Upper lobe of right lung (tissue), 1 donor: ENCODE measurements around the gene SLC48A1. TPM values are rescaled to one million over a fixed set of nuclear protein-coding genes. Genes with fewer than 3 reads are reported as not detected.

Experiments used
- ATAC-seq: fragments of 200-7000 bp; cut with Tn5 transposase; one replicate; pipeline ENCODE4 v1.9.1; 2020; ENCODE audit warnings: mild to moderate bottlenecking, moderate library complexity
- DNase-seq: peaks from one replicate; pipeline ENCODE4 v3.0.0-alpha.2; 2020
- H3K27ac ChIP-seq: fragments of 200-600 bp; one replicate; pipeline ENCODE4 v1.8.0; 2022
- H3K27me3 ChIP-seq: fragments of 200-600 bp; one replicate; pipeline ENCODE4 v1.8.0; 2022; ENCODE audit warnings: mild to moderate bottlenecking
- H3K36me3 ChIP-seq: fragments of 200-600 bp; one replicate; pipeline ENCODE4 v1.8.0; 2022
- H3K4me1 ChIP-seq: fragments of 200-600 bp; one replicate; pipeline ENCODE4 v1.8.0; 2022
- H3K4me3 ChIP-seq: fragments of 200-600 bp; one replicate; pipeline ENCODE4 v1.8.0; 2022; ENCODE audit warnings: mild to moderate bottlenecking
- H3K9me3 ChIP-seq: fragments of 200-600 bp; one replicate; pipeline ENCODE4 v1.8.0; 2022
- intact Hi-C: fragments of 100-400 bp; cut with DNase I; formaldehyde crosslinking; loops from one replicate; pipeline ENCODE4 v1.11.0; 2022
- total RNA-seq: library from RNA; stranded (reverse); fragmentation: NEBNext Ultra II Directional; extraction: Animal tissue kit (Norgen Biotek cat#: 25700); gene quantifications from one replicate; pipeline ENCODE4 v1.2.1, GENCODE V29; 2021
- TF ChIP-seq, protein P1 (sequence below): fragments of 200-600 bp; IDR thresholded peaks from one replicate; pipeline ENCODE4 v1.8.0; 2022; ENCODE audit warnings: antibody characterized with exemption
- donor health status: DM: no; HTN: yes; CAD: no; lungs with severe emphysema.

The SLC48A1 gene
- total RNA-seq, 1 donor from 2014 or later, result 40.9 TPM

DNA sequence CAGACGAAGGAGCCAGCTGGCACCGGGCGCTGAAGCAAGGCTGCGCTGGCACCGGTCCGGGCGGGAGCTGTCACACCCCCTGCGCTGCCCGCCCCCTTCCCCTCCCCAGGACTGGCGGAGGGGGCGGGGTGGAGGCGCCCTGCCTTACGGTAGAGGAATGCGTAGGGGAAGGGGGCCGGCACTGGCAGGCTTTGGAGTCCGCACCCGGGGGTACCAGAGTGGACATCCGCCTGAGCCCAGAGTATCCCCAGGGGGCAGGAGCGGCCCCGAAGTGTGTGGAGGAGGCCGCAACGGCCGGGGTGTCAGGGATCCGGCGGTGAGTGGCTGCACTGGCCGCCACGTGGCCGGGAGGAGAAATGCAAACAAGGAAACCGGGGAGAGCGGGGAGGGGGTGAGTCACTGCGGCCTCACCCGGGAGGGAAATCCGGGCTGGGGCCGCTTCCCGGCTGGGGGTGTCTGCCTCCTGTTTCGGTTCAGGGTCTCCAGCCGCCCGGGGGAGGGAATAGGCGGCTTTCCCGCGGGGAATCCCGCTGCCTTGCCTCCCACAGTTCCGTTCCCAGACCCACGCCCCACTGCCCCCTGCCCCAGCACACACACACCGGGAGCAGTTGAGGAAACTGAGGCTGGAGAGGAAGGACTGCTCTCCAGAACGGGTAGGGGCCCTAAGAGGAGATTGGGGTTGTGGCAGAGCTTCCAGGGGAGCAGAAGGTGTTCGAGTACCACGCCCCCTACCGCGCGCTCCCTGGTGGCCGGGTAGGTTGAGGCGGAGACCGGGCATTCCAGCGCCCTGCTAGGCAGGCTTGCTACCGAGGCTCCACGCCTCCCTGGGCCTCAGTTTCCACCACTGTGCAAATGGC lies 14.0 kb upstream of the SLC48A1 start, which contains the start of gene RAPGEF3:
RAPGEF3 (minus strand) TSS at position 47 of the 857 bp plus-strand sequence. CDS start 324 bp downstream, outside the sequence.
- Histone ChIP-seq H3K4me3 (peak within 1 kb of the TSS; percentile 67), H3K36me3 (no peaks in the 10 kb centered on the region), H3K27me3 (no peaks in the 10 kb centered on the region), H3K9me3 (no peaks in the 10 kb centered on the region), H3K4me1 (peaks cover 44% of the 10 kb centered on the region), H3K27ac (peak within 1 kb of the TSS; percentile 78)
- intact Hi-C loops, result no loop called here
- peak; percentile 94 for DNase-seq
- TF ChIP-seq, protein P1, sequence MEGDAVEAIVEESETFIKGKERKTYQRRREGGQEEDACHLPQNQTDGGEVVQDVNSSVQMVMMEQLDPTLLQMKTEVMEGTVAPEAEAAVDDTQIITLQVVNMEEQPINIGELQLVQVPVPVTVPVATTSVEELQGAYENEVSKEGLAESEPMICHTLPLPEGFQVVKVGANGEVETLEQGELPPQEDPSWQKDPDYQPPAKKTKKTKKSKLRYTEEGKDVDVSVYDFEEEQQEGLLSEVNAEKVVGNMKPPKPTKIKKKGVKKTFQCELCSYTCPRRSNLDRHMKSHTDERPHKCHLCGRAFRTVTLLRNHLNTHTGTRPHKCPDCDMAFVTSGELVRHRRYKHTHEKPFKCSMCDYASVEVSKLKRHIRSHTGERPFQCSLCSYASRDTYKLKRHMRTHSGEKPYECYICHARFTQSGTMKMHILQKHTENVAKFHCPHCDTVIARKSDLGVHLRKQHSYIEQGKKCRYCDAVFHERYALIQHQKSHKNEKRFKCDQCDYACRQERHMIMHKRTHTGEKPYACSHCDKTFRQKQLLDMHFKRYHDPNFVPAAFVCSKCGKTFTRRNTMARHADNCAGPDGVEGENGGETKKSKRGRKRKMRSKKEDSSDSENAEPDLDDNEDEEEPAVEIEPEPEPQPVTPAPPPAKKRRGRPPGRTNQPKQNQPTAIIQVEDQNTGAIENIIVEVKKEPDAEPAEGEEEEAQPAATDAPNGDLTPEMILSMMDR, result peak; percentile 53
- peak; percentile 90 for ATAC-seq

DNA sequence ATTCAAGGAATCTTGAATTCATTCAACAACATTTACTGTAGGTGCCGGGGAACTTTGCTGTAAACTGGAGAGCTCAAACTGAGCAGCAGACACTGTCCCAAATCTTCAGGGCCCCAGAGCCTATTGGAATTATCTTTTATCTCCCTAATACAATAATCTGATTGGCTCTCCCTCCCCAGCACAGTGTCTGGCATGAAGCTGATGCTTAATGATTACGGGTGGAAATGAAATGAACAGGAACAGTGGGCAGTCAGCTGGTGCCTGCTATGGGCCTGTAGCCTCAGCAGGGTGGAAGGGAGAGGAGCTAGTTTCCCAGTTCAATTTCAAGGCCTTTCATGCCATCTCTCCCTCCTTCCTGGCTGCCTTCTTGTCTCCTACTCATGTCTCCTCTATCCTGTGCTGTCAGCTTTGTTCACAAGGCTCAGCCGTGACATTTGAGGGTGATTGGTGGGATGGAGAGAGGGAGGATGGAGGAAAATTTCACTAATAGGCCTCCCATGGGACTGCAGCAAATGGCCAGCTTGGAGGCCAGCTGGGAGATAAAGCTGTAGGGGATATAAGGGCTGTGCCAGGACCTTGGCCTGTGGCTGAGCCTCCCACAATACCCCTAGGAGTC lies 10.1 kb upstream of the SLC48A1 start:
- Histone ChIP-seq H3K36me3 (no peaks in the 10 kb centered on the region), H3K27me3 (no peaks in the 10 kb centered on the region), H3K4me3 (no peak overlapping the region), H3K4me1 (peaks cover 16% of the 10 kb centered on the region), H3K27ac (no peak overlapping the region), H3K9me3 (no peaks in the 10 kb centered on the region)
- intact Hi-C loops, result no loop called here
- no peak for DNase-seq
- ATAC-seq, result no peak
- TF ChIP-seq, protein P1, result no peak

DNA sequence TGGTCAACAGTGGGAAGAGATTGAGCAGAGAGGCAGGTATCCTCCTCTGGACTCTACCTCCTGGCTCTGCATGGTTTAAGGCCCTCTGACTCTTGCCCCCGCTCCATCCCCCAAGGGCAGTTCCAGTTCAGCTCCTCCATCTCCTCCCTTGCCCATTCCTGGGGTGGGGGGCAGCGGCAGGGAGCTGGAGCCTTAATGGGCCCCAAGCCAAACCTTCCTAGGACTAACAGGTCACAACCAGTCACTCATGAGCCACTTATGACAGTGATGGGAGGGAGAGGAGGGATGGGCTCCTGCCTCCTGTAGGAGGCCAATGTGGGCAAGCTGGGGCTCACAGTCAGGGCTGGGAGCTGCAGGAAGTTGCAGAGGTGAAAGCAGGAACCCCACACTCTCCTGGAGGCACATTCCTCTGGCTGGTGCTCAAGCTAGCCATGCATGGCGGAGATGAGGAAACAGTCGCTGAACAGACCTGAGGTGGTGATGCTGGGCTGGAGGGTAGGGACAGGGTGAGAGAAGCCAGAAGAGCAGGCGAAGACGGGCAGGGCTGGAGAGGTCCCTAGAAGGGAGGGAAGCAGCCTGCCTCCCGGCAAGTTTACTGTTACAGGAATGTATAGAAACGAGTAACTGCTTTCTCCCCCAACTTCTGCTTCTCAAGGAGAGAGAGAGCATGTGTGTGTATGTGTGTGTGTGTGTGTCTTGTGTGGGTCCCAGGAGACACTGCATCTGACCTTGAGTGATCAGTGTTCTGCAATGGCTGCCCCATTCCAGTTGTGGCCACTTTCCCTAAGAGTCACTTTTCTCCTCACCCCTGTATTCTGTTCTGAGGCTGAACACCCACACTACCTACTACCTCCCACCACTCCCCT lies 9.3 kb upstream of the SLC48A1 start:
- TF ChIP-seq, protein P1, result no peak
- Histone ChIP-seq H3K36me3 (no peaks in the 10 kb centered on the region), H3K27me3 (no peaks in the 10 kb centered on the region), H3K9me3 (no peaks in the 10 kb centered on the region), H3K4me1 (peaks cover 9% of the 10 kb centered on the region), H3K4me3 (no peak overlapping the region), H3K27ac (no peak overlapping the region)
- intact Hi-C loops, result no loop called here
- DNase-seq (no peak), ATAC-seq (no peak)

DNA sequence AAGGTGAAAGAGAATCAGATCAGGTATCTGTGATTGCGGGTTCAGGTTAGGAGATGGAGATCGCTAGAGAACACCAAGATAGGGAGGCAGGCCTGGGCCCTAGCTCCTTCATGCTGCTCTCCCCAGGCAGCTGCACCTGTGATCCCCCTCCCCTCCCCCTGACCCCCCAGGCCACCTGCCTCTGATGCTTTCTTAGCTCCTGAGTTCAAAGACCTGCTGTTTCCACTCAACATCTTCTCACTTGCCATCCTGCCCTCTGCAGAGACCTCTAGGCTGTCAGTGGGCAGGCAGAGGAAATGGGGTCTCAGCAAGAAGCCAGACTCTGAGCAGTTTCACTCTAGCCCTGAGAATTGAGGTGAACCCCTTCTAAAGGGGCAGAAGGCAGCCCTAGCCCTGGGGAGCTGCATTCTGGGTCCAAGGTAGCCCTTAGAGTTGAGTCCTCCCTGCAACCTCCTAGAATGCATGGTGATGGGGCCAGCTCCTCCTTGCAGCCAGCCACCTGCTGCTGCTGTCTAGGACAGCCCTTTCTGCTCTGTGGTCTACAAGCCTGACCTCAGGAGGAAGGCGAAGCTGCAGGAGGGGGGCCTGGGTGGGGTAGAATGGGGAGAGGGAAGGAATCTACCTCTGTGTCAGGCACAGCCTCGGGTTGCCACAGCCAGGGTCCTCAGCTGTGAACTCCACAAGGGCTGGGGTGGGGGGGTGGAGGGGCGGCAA lies 6.4 kb upstream of the SLC48A1 start:
- Histone ChIP-seq H3K27ac (no peak overlapping the region), H3K4me3 (no peak overlapping the region), H3K36me3 (no peaks in the 10 kb centered on the region), H3K27me3 (no peaks in the 10 kb centered on the region), H3K9me3 (no peaks in the 10 kb centered on the region), H3K4me1 (peaks cover 11% of the 10 kb centered on the region)
- ATAC-seq (no peak), DNase-seq (no peak)
- intact Hi-C loops, result no loop called here
- TF ChIP-seq, protein P1, result no peak

DNA sequence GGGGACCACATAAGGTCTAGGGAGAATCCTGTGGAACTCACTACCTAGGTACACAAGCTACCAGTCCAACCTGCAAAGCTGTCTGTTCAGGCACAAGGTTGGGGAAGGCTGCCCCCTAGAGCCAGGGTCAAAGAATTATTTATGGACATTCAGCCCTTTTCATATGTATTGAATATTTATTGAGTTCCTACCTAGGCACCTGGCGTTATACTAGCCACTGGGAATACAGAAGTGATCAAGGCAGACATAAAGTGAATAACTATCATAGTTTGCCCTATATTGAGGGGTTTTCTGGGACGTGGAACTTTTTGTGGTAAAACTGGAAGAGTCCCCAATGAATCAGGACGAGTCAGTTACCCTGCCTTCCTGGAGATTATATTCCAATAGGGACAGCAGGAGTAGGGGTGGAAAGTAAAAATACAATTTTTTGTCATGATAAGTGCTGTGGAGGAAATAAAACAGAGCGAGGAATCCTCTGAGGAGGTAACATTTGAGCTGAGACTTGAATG lies 5.8 kb upstream of the SLC48A1 start:
- ATAC-seq (peak; percentile 77), DNase-seq (no peak)
- TF ChIP-seq, protein P1, result peak; percentile 68
- Histone ChIP-seq H3K4me1 (peaks cover 11% of the 10 kb centered on the region), H3K27me3 (no peaks in the 10 kb centered on the region), H3K27ac (no peak overlapping the region), H3K36me3 (no peaks in the 10 kb centered on the region), H3K9me3 (no peaks in the 10 kb centered on the region), H3K4me3 (no peak overlapping the region)
- intact Hi-C loops, result no loop called here
